Right cardiac atrium (tissue), 5 donors: ENCODE data around the gene TDRD15. TPM values are rescaled to one million over a fixed set of nuclear protein-coding genes. Genes with fewer than 3 reads are reported as not detected.
"Not testable (repeated sequence)": the region's sequence is repeated elsewhere in the genome, so short reads cannot be mapped to it uniquely, and the experiment has no call there.

Source experiments
- ATAC-seq, 2 donors: fragments of 200-7000 bp; cut with Tn5 transposase; one replicate each; pipeline versions ENCODE4 v1.8.0 to v1.9.1; 2020; ENCODE audit warnings: moderate library complexity in 2 of 2, mild to moderate bottlenecking in 1 of 2
- DNase-seq, 3 donors: peaks; one replicate each; pipeline ENCODE4 v3.0.0-alpha.2; 2020
- H3K27ac ChIP-seq: one replicate; pipeline ENCODE4 v1.5.1; 2013; ENCODE audit warnings: mild to moderate bottlenecking, low read length, control low read depth, moderate library complexity
- H3K27me3 ChIP-seq: one replicate; pipeline ENCODE4 v1.6.1; 2013; ENCODE audit not compliant: control insufficient read depth, insufficient read depth
- H3K4me1 ChIP-seq: one replicate; pipeline ENCODE4 v1.6.1; 2013; ENCODE audit warnings: low read length; ENCODE audit not compliant: control insufficient read depth, insufficient read depth
- H3K4me3 ChIP-seq: one replicate; pipeline ENCODE4 v1.5.1; 2013; ENCODE audit warnings: low read length, control low read depth
- H3K9me3 ChIP-seq: one replicate; pipeline ENCODE4 v1.6.1; 2013; ENCODE audit warnings: low read length; ENCODE audit not compliant: control insufficient read depth
- WGBS: extraction: QIAGEN DNeasy Blood & Tissue Kit; methylation state at CpG from one replicate; pipeline ENCODE4 v1.1.7; 2013; 5-methylcytosine and 5-hydroxymethylcytosine counted together
- intact Hi-C, 4 donors: fragments of 100-400 bp; cut with DNase I; formaldehyde crosslinking; loops; one replicate each; pipeline versions ENCODE4 v1.11.0 to v1.14.0; 2022 to 2023
- polyA plus RNA-seq: library from polyadenylated mRNA; stranded (reverse); fragments of 200-250 nt; gene quantifications from one replicate; pipeline ENCODE4 v1.2.3, GENCODE V29; 2013
- total RNA-seq, 4 donors: library from RNA; stranded (reverse); fragmentation: NEBNext Ultra II Directional; extraction: Animal tissue kit (Norgen Biotek cat#: 25700); gene quantifications; one replicate each; pipeline ENCODE4 v1.2.1, GENCODE V29; 2021
- donor health status: healthy with polysubstance abuse.
- donor health status: DM: no; HTN: yes; CAD: no.
- donor health status: DM: no; HTN: no; CAD: no.
- donor health status: DM: no; HTN: yes; CAD: no; lungs with severe emphysema.
- donor health status: DM: yes; HTN: yes; CAD: no.

The TDRD15 gene
- total and polyA plus RNA-seq, 5 donors = not detected

- H3K9me3 ChIP-seq, ATAC-seq, H3K27ac ChIP-seq, H3K27me3 ChIP-seq, H3K4me3 ChIP-seq, DNase-seq, H3K4me1 ChIP-seq, intact Hi-C loops: not testable (repeated sequence)
- 97% methylated on average over 34 of the region's 34 CpGs for WGBS
These were observed 22.1 kb upstream of the TDRD15 start for GRCh38 chr2:21101514-21102155.

- Histone ChIP-seq H3K4me3 (no peak overlapping the region), H3K27ac (no peak overlapping the region), H3K9me3 (no peaks in the 10 kb centered on the region), H3K27me3 (no peaks in the 10 kb centered on the region), H3K4me1 (no peaks in the 10 kb centered on the region)
- intact Hi-C loops = no loop called here
- DNase-seq (no peak), ATAC-seq (no peak)
- WGBS = 86% methylated on average over 12 of the region's 12 CpGs
These were observed 21.4 kb upstream of the TDRD15 start for GRCh38 chr2:21102356-21102755.

GRCh38 chr2:21103274-21103891 lies 20.4 kb upstream of the TDRD15 start:
- Histone ChIP-seq H3K27me3 (no peaks in the 10 kb centered on the region), H3K9me3 (no peaks in the 10 kb centered on the region), H3K4me1 (no peaks in the 10 kb centered on the region), H3K27ac (no peak overlapping the region), H3K4me3 (no peak overlapping the region)
- 78% methylated on average over 1 of the region's 1 CpG for WGBS
- ATAC-seq (no peak), DNase-seq (no peak)
- intact Hi-C loops = no loop called here

- H3K4me1 ChIP-seq = no peaks in the 10 kb centered on the region
- no peak for ATAC-seq
- H3K9me3 ChIP-seq = no peaks in the 10 kb centered on the region
These were observed 19.6 kb upstream of the TDRD15 start for GRCh38 chr2:21104030-21104660.

GRCh38 chr2:21111012-21111411 lies 12.8 kb upstream of the TDRD15 start:
- H3K27me3 ChIP-seq = no peaks in the 10 kb centered on the region
- intact Hi-C loops = loop anchor here in 1 of 4 donors (10.0 kb wide), 1 partner anchor 446 kb away; the partner anchor contains the start of gene GDF7
- ATAC-seq = no peak

More at GRCh38 chr2:21104030-21104660, 19.6 kb upstream of the TDRD15 start:
- no peak for DNase-seq
- Histone ChIP-seq H3K27ac (no peak overlapping the region), H3K27me3 (no peaks in the 10 kb centered on the region), H3K4me3 (no peak overlapping the region)
- intact Hi-C loops = no loop called here
- WGBS = 47% methylated on average over 1 of the region's 1 CpG

GRCh38 chr2:21117688-21118087 lies 6.1 kb upstream of the TDRD15 start:
- Histone ChIP-seq H3K9me3 (no peaks in the 10 kb centered on the region), H3K27ac (no peak overlapping the region), H3K27me3 (no peaks in the 10 kb centered on the region), H3K4me3 (no peak overlapping the region), H3K4me1 (no peaks in the 10 kb centered on the region)
- DNase-seq = no peak
- intact Hi-C loops = loop anchor here (1.0 to 10.0 kb wide), 4 partner anchors 74 to 453 kb away; partner anchors contain the start of genes APOB (in 2 of the 4) and GDF7 (in 1 of the 4)
- ATAC-seq = no peak

More at GRCh38 chr2:21111012-21111411, 12.8 kb upstream of the TDRD15 start:
- Histone ChIP-seq H3K4me1 (no peaks in the 10 kb centered on the region), H3K4me3 (no peak overlapping the region), H3K9me3 (no peaks in the 10 kb centered on the region), H3K27ac (no peak overlapping the region)
- DNase-seq = no peak
- WGBS = 85% methylated on average over 1 of the region's 1 CpG

GRCh38 chr2:21118302-21118920 lies 5.4 kb upstream of the TDRD15 start:
- intact Hi-C loops = loop anchor here in 3 of 4 donors (1.0 to 10.0 kb wide), 3 partner anchors 75 to 454 kb away; partner anchors contain the start of genes APOB (in 2 of the 3) and GDF7 (in 1 of the 3)
- Histone ChIP-seq H3K27ac (no peak overlapping the region), H3K27me3 (no peaks in the 10 kb centered on the region), H3K9me3 (no peaks in the 10 kb centered on the region), H3K4me3 (no peak overlapping the region), H3K4me1 (no peaks in the 10 kb centered on the region)
- ATAC-seq = peak in 1 of 2 donors; percentile 50
- DNase-seq = peak in 2 of 3 donors; percentile 14 to 39
- 37% methylated on average over 3 of the region's 3 CpGs for WGBS

GRCh38 chr2:21131861-21132260 lies 8.1 kb downstream of the TDRD15 start:
- no peaks in the 10 kb centered on the region for H3K27me3 ChIP-seq
- DNase-seq (no peak), ATAC-seq (no peak)
- H3K4me3 ChIP-seq = no peak overlapping the region
- H3K9me3 ChIP-seq = no peaks in the 10 kb centered on the region
- H3K27ac ChIP-seq = no peak overlapping the region
- no peaks in the 10 kb centered on the region for H3K4me1 ChIP-seq
- WGBS = 75% methylated on average over 5 of the region's 5 CpGs
- intact Hi-C loops = no loop called here

- DNase-seq (no peak), ATAC-seq (no peak)
- intact Hi-C loops = no loop called here
- H3K27me3 ChIP-seq = no peaks in the 10 kb centered on the region
- WGBS = 54% methylated on average over 2 of the region's 2 CpGs
- H3K27ac ChIP-seq = no peak overlapping the region
- no peak overlapping the region for H3K4me3 ChIP-seq
- H3K4me1 ChIP-seq = no peaks in the 10 kb centered on the region
- no peaks in the 10 kb centered on the region for H3K9me3 ChIP-seq
These were observed 11.8 kb downstream of the TDRD15 start for GRCh38 chr2:21135585-21135984.

- intact Hi-C loops = no loop called here
- no peak overlapping the region for H3K4me3 ChIP-seq
- ATAC-seq = no peak
- H3K27me3 ChIP-seq = no peaks in the 10 kb centered on the region
- no peak overlapping the region for H3K27ac ChIP-seq
- DNase-seq = no peak
- no peaks in the 10 kb centered on the region for H3K9me3 ChIP-seq
- WGBS = 63% methylated on average over 2 of the region's 2 CpGs
- H3K4me1 ChIP-seq = no peaks in the 10 kb centered on the region
These were observed 18.4 kb downstream of the TDRD15 start for GRCh38 chr2:21142149-21142548.

GRCh38 chr2:21146638-21147037 lies 22.9 kb downstream of the TDRD15 start:
- Histone ChIP-seq H3K9me3 (no peaks in the 10 kb centered on the region), H3K27me3 (no peaks in the 10 kb centered on the region), H3K4me1 (no peaks in the 10 kb centered on the region), H3K4me3 (no peak overlapping the region), H3K27ac (no peak overlapping the region)
- DNase-seq (no peak), ATAC-seq (no peak)
- WGBS = 90% methylated on average over 2 of the region's 2 CpGs
- intact Hi-C loops = no loop called here
